Measurements from ENCODE around the gene COL6A3.

DNA sequence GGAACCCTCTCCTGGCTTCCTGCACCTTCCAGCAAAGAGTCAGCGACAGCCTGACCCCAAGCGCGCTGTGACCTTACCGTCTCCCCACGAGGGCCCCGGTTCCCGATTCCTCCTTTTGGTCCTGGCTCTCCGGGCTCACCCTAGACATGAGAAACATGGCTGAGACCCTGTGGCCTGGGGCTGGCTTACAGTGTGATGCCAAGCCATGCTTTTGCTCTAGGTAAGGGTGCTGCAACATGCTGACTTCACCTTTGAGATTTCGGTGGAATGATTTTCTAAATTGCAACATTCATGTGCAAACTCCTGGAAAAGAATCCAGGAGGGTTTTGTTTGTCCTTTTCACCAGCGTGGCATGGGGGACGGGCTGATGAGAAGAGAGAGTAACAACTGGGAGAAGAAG is 63.9 kb downstream of the COL6A3 start:
- TF ChIP-seq, protein P1, sequence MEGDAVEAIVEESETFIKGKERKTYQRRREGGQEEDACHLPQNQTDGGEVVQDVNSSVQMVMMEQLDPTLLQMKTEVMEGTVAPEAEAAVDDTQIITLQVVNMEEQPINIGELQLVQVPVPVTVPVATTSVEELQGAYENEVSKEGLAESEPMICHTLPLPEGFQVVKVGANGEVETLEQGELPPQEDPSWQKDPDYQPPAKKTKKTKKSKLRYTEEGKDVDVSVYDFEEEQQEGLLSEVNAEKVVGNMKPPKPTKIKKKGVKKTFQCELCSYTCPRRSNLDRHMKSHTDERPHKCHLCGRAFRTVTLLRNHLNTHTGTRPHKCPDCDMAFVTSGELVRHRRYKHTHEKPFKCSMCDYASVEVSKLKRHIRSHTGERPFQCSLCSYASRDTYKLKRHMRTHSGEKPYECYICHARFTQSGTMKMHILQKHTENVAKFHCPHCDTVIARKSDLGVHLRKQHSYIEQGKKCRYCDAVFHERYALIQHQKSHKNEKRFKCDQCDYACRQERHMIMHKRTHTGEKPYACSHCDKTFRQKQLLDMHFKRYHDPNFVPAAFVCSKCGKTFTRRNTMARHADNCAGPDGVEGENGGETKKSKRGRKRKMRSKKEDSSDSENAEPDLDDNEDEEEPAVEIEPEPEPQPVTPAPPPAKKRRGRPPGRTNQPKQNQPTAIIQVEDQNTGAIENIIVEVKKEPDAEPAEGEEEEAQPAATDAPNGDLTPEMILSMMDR (IDR thresholded peaks at IDR 0.05): no peak
- TF ChIP-seq POLR2AphosphoS5 (IDR thresholded peaks at IDR 0.05): peak in 1 of 3 donors; percentile 37
- TF ChIP-seq POLR2A (IDR thresholded peaks at IDR 0.05): no peak
